ENCODE data around the gene MRPS7.

DNA sequence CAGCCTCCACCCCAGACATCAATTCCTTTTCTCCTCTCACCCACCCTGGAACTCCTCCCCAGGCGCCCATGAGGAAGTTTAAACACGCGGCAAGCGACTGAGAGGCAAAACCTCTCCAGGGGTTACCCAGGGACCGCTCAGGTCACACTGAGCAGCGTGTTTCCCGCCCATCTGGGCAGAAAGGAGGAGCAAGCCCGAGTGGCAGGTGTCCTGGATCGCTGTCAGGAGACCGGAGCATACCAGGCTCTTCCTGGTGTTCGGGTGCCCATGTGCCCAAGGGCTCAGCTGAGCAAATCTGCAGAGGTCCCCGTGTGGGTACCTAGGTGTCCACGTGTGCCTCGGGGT is 27.1 kb downstream of the MRPS7 start:
- TF ChIP-seq, protein P1, sequence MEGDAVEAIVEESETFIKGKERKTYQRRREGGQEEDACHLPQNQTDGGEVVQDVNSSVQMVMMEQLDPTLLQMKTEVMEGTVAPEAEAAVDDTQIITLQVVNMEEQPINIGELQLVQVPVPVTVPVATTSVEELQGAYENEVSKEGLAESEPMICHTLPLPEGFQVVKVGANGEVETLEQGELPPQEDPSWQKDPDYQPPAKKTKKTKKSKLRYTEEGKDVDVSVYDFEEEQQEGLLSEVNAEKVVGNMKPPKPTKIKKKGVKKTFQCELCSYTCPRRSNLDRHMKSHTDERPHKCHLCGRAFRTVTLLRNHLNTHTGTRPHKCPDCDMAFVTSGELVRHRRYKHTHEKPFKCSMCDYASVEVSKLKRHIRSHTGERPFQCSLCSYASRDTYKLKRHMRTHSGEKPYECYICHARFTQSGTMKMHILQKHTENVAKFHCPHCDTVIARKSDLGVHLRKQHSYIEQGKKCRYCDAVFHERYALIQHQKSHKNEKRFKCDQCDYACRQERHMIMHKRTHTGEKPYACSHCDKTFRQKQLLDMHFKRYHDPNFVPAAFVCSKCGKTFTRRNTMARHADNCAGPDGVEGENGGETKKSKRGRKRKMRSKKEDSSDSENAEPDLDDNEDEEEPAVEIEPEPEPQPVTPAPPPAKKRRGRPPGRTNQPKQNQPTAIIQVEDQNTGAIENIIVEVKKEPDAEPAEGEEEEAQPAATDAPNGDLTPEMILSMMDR (IDR thresholded peaks at IDR 0.05): no peak
- TF ChIP-seq, protein P2, sequence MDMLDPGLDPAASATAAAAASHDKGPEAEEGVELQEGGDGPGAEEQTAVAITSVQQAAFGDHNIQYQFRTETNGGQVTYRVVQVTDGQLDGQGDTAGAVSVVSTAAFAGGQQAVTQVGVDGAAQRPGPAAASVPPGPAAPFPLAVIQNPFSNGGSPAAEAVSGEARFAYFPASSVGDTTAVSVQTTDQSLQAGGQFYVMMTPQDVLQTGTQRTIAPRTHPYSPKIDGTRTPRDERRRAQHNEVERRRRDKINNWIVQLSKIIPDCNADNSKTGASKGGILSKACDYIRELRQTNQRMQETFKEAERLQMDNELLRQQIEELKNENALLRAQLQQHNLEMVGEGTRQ (CRISPR knock-in tag; IDR thresholded peaks at IDR 0.05): no peak
- TF ChIP-seq, protein P3, sequence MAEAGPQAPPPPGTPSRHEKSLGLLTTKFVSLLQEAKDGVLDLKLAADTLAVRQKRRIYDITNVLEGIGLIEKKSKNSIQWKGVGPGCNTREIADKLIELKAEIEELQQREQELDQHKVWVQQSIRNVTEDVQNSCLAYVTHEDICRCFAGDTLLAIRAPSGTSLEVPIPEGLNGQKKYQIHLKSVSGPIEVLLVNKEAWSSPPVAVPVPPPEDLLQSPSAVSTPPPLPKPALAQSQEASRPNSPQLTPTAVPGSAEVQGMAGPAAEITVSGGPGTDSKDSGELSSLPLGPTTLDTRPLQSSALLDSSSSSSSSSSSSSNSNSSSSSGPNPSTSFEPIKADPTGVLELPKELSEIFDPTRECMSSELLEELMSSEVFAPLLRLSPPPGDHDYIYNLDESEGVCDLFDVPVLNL (CRISPR knock-in tag; IDR thresholded peaks at IDR 0.05; ENCODE audit: borderline replicate concordance, low read depth): no peak
- TF ChIP-seq CBFB (CRISPR knock-in tag; IDR thresholded peaks at IDR 0.05; ENCODE audit: low read depth) (no peak), SP1 (CRISPR knock-in tag; conservative IDR thresholded peaks at IDR 0.05) (no peak), ZNF138 (CRISPR knock-in tag; conservative IDR thresholded peaks at IDR 0.05) (no peak), ZNF416 (CRISPR knock-in tag; IDR thresholded peaks at IDR 0.05) (no peak), TEAD4 (CRISPR knock-in tag; IDR thresholded peaks at IDR 0.05) (no peak), FOXP1 (CRISPR knock-in tag; IDR thresholded peaks at IDR 0.05; ENCODE audit: borderline replicate concordance) (no peak), FOXJ3 (CRISPR knock-in tag; IDR thresholded peaks at IDR 0.05; ENCODE audit: borderline replicate concordance) (no peak)
- TF ChIP-seq, protein P4, sequence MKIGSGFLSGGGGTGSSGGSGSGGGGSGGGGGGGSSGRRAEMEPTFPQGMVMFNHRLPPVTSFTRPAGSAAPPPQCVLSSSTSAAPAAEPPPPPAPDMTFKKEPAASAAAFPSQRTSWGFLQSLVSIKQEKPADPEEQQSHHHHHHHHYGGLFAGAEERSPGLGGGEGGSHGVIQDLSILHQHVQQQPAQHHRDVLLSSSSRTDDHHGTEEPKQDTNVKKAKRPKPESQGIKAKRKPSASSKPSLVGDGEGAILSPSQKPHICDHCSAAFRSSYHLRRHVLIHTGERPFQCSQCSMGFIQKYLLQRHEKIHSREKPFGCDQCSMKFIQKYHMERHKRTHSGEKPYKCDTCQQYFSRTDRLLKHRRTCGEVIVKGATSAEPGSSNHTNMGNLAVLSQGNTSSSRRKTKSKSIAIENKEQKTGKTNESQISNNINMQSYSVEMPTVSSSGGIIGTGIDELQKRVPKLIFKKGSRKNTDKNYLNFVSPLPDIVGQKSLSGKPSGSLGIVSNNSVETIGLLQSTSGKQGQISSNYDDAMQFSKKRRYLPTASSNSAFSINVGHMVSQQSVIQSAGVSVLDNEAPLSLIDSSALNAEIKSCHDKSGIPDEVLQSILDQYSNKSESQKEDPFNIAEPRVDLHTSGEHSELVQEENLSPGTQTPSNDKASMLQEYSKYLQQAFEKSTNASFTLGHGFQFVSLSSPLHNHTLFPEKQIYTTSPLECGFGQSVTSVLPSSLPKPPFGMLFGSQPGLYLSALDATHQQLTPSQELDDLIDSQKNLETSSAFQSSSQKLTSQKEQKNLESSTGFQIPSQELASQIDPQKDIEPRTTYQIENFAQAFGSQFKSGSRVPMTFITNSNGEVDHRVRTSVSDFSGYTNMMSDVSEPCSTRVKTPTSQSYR (CRISPR knock-in tag; IDR thresholded peaks at IDR 0.05): no peak
- TF ChIP-seq, protein P5, sequence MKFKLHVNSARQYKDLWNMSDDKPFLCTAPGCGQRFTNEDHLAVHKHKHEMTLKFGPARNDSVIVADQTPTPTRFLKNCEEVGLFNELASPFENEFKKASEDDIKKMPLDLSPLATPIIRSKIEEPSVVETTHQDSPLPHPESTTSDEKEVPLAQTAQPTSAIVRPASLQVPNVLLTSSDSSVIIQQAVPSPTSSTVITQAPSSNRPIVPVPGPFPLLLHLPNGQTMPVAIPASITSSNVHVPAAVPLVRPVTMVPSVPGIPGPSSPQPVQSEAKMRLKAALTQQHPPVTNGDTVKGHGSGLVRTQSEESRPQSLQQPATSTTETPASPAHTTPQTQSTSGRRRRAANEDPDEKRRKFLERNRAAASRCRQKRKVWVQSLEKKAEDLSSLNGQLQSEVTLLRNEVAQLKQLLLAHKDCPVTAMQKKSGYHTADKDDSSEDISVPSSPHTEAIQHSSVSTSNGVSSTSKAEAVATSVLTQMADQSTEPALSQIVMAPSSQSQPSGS (CRISPR knock-in tag; IDR thresholded peaks at IDR 0.05; ENCODE audit: borderline replicate concordance, low read depth): no peak
- TF ChIP-seq, protein P6, sequence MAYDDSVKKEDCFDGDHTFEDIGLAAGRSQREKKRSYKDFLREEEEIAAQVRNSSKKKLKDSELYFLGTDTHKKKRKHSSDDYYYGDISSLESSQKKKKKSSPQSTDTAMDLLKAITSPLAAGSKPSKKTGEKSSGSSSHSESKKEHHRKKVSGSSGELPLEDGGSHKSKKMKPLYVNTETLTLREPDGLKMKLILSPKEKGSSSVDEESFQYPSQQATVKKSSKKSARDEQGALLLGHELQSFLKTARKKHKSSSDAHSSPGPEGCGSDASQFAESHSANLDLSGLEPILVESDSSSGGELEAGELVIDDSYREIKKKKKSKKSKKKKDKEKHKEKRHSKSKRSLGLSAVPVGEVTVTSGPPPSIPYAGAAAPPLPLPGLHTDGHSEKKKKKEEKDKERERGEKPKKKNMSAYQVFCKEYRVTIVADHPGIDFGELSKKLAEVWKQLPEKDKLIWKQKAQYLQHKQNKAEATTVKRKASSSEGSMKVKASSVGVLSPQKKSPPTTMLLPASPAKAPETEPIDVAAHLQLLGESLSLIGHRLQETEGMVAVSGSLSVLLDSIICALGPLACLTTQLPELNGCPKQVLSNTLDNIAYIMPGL (CRISPR knock-in tag; IDR thresholded peaks at IDR 0.05): no peak
